ENCODE results near the gene SEC11A. TPM values are rescaled to one million over a fixed set of nuclear protein-coding genes. Genes with fewer than 3 reads are reported as not detected.

SEC11A gene
- total RNA-seq, 1 experiment from 2014 or later = 243 TPM

GRCh38 chr15:84666373-84666772 lies 49.6 kb downstream of the SEC11A start:
- H3K4me1 Mint-ChIP-seq (ENCODE audit: low read depth, unreplicated experiment) = peaks cover 9% of the 10 kb centered on the region
- H3K9me3 Mint-ChIP-seq (ENCODE audit: low read depth, unreplicated experiment) = no peaks in the 10 kb centered on the region
- DNase-seq = no peak
- CTCF ChIA-PET = no interaction called here
- peaks cover 60% of the 10 kb centered on the region for H3K36me3 Mint-ChIP-seq (ENCODE audit: insufficient read depth, unreplicated experiment)
- TF ChIP-seq, protein P1, sequence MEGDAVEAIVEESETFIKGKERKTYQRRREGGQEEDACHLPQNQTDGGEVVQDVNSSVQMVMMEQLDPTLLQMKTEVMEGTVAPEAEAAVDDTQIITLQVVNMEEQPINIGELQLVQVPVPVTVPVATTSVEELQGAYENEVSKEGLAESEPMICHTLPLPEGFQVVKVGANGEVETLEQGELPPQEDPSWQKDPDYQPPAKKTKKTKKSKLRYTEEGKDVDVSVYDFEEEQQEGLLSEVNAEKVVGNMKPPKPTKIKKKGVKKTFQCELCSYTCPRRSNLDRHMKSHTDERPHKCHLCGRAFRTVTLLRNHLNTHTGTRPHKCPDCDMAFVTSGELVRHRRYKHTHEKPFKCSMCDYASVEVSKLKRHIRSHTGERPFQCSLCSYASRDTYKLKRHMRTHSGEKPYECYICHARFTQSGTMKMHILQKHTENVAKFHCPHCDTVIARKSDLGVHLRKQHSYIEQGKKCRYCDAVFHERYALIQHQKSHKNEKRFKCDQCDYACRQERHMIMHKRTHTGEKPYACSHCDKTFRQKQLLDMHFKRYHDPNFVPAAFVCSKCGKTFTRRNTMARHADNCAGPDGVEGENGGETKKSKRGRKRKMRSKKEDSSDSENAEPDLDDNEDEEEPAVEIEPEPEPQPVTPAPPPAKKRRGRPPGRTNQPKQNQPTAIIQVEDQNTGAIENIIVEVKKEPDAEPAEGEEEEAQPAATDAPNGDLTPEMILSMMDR (IDR thresholded peaks at IDR 0.05; ENCODE audit: unreplicated experiment) = no peak
- BruUV-seq (replicated peaks) = no TSS peak
- intact Hi-C loops (cut with micrococcal nuclease; ENCODE audit: unreplicated experiment) = no loop called here
- no peaks in the 10 kb centered on the region for H3K27me3 Mint-ChIP-seq (ENCODE audit: unreplicated experiment)
- no peak overlapping the region for H3K4me3 Mint-ChIP-seq (ENCODE audit: low read depth, unreplicated experiment)
- no peak overlapping the region for H3K27ac Mint-ChIP-seq (ENCODE audit: unreplicated experiment)

DNA sequence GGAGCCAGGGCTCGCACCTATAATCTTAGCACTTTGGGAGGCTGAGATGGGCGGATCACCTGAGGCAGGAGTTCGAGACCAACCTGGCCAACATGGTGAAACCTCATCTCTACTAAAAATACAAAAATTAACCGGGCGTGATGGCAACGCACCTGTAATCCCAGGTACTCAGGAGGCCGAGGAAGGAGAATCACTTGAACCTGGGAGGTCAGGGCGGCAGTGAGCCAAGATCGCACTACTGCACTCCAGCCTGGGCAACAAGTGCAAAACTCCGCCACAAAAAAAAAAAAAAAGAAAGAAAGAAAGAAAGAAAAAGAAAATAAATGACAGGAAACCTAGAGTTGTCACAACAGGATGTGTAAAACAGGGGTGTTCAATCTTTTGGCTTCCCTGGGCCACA lies 54.9 kb downstream of the SEC11A start:
- peaks cover 78% of the 10 kb centered on the region for H3K36me3 Mint-ChIP-seq (ENCODE audit: insufficient read depth, unreplicated experiment)
- no peak overlapping the region for H3K27ac Mint-ChIP-seq (ENCODE audit: unreplicated experiment)
- BruUV-seq (replicated peaks) = no TSS peak
- peaks cover 19% of the 10 kb centered on the region for H3K4me1 Mint-ChIP-seq (ENCODE audit: low read depth, unreplicated experiment)
- H3K9me3 Mint-ChIP-seq (ENCODE audit: low read depth, unreplicated experiment) = no peaks in the 10 kb centered on the region
- intact Hi-C loops (cut with micrococcal nuclease; ENCODE audit: unreplicated experiment) = no loop called here
- CTCF ChIA-PET = interaction anchor here (0.7 to 1.1 kb wide), 2 partner anchors 150 to 251 kb away, joined by 3 to 4 read pairs; no protein-coding TSS in a partner anchor
- TF ChIP-seq, protein P1 (IDR thresholded peaks at IDR 0.05; ENCODE audit: unreplicated experiment) = no peak
- H3K4me3 Mint-ChIP-seq (ENCODE audit: low read depth, unreplicated experiment) = no peak overlapping the region
- no peak for DNase-seq
- H3K27me3 Mint-ChIP-seq (ENCODE audit: unreplicated experiment) = no peaks in the 10 kb centered on the region

DNA sequence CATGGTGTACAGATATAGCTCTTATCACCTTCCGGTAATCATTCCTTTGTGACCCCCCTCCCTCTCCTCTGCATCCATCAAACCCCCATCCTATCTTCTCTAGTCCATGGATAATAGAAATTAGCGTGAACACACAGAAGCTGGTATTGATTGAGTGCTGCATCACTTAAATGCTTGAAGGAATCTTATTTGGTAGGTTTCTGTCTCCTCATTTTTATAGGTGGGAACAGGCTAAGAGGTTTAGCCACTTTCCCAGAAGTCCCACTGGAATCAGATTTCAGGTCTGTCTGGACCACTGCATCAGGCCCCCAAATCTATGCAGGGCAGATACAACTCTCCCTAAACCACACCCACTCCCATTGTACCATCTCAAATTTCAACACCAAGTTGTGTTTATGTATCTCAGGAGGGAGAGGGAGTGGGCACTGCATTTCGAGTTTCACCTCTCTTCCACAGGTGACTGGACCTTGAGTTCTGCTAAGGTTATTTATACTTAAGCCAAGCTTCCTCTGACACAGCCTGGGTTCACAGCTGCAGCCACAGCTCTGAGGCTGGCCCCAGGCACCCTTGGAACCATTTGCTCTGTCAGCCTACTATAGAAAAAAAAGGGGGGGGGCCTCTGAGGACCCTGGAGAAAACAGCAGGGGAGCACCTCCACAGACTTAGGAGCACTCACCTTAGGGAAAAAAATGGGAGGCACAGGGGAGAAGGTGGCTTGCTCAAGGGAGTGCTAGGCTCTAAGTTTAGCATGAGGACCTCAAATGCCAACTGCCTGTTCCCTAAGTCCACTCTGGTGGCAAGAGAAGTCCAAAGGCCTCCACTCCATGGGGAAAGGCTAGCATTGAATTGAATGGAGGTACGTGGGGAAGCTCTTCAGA lies 55.8 kb downstream of the SEC11A start:
- no peak for DNase-seq
- intact Hi-C loops (cut with micrococcal nuclease; ENCODE audit: unreplicated experiment) = loop anchor here (5.0 kb wide), 3 partner anchors 57 to 267 kb away; partner anchors contain the start of gene SEC11A
- CTCF ChIA-PET = interaction anchor here (0.6 to 1.1 kb wide), 2 partner anchors 47 to 252 kb away, joined by 3 to 5 read pairs; no protein-coding TSS in a partner anchor
- Mint-ChIP-seq H3K4me1 (ENCODE audit: low read depth, unreplicated experiment) (peaks cover 26% of the 10 kb centered on the region), H3K9me3 (ENCODE audit: low read depth, unreplicated experiment) (no peaks in the 10 kb centered on the region), H3K27ac (ENCODE audit: unreplicated experiment) (no peak overlapping the region), H3K36me3 (ENCODE audit: insufficient read depth, unreplicated experiment) (peaks cover 75% of the 10 kb centered on the region), H3K4me3 (ENCODE audit: low read depth, unreplicated experiment) (no peak overlapping the region), H3K27me3 (ENCODE audit: unreplicated experiment) (no peaks in the 10 kb centered on the region)
- no TSS peak for BruUV-seq (replicated peaks)
- TF ChIP-seq, protein P1 (IDR thresholded peaks at IDR 0.05; ENCODE audit: unreplicated experiment) = no peak

GRCh38 chr15:84658788-84659411 lies 57.0 kb downstream of the SEC11A start:
- Mint-ChIP-seq H3K27ac (ENCODE audit: unreplicated experiment) (peak overlapping the region; percentile 71), H3K4me3 (ENCODE audit: low read depth, unreplicated experiment) (peak overlapping the region; percentile 74), H3K4me1 (ENCODE audit: low read depth, unreplicated experiment) (peaks cover 32% of the 10 kb centered on the region), H3K27me3 (ENCODE audit: unreplicated experiment) (no peaks in the 10 kb centered on the region), H3K9me3 (ENCODE audit: low read depth, unreplicated experiment) (no peaks in the 10 kb centered on the region), H3K36me3 (ENCODE audit: insufficient read depth, unreplicated experiment) (peaks cover 75% of the 10 kb centered on the region)
- TF ChIP-seq, protein P1 (IDR thresholded peaks at IDR 0.05; ENCODE audit: unreplicated experiment) = no peak
- no TSS peak for BruUV-seq (replicated peaks)
- DNase-seq = no peak
- intact Hi-C loops (cut with micrococcal nuclease; ENCODE audit: unreplicated experiment) = loop anchor here (5.0 kb wide), 3 partner anchors 58 to 268 kb away; partner anchors contain the start of gene SEC11A
- CTCF ChIA-PET = interaction anchor here (0.8 to 1.3 kb wide), 2 partner anchors 88 to 271 kb away, joined by 3 to 6 read pairs; no protein-coding TSS in a partner anchor
